GM21515 (cell line): ENCODE data around the gene CRLF3.
"Not testable (repeated sequence)": the region's sequence is repeated elsewhere in the genome, so short reads cannot be mapped to it uniquely, and the experiment has no call there.

Experiments
- ATAC-seq: cut with Tn5 transposase; IDR thresholded peaks from one replicate; pipeline ENCODE4 v1.9.1; 2021; ENCODE audit not compliant: unreplicated experiment

Gene CRLF3, protein sequence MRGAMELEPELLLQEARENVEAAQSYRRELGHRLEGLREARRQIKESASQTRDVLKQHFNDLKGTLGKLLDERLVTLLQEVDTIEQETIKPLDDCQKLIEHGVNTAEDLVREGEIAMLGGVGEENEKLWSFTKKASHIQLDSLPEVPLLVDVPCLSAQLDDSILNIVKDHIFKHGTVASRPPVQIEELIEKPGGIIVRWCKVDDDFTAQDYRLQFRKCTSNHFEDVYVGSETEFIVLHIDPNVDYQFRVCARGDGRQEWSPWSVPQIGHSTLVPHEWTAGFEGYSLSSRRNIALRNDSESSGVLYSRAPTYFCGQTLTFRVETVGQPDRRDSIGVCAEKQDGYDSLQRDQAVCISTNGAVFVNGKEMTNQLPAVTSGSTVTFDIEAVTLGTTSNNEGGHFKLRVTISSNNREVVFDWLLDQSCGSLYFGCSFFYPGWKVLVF

DNA sequence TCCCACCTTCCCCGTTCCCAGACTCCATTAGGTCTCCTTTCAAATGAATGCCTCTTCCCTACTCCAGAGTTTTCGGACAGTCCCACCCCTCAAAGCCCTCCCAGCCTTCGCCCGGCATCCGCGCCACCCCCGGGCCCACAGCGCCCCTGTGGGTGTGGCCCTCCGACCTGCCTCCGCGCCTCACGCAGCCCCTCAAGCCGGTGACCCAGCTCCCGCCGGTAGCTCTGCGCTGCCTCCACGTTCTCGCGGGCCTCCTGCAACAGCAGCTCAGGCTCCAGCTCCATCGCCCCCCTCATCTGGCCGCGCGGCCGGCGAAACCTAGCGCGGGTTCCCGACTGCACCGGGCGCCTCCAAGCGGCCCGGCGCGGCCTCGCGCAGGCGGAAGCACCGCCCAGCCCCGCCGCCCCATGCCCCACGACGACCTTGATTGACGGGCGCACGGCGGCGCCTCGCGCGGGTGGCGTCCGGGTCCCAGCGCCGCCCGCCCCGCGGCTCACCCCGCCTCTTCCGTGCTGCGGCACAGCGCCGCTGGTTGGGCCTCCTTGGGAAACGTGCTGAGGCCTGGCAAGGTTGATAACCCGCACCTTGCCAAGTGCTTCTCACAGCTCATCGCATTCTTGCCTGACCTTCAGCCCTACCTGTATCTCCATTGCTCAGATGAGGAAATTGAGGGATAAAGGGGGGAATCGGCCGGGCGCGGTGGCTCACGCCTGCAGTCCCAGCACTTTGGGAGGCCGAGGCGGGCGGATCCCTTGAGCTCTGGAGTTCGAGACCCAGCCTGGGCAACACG lies at the start of gene CRLF3:
Gene CRLF3, minus strand, starts transcription at position 337 of the 790 bp plus-strand sequence. Its CDS starts 41 bp downstream, at position 296.
- ATAC-seq: peak; percentile 77

DNA sequence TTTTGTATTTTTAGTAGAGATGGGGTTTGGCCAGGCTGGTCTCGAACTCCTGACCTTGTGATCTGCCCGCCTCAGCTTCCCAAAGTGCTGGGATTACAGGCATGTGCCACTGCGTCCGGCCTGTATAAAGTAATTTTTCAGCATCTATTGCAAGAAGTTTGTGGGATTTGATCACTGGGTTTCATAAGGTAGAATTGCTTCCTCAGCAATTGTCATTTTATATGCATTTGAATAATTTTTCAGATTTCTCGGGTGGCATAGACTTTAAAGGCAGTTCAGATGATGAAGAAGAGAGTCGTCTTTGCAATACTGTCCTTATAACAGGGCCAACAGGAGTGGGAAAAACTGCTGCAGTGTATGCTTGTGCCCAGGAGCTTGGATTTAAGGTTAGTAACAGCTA lies 44.5 kb upstream of the CRLF3 start:
- ATAC-seq: no peak

DNA sequence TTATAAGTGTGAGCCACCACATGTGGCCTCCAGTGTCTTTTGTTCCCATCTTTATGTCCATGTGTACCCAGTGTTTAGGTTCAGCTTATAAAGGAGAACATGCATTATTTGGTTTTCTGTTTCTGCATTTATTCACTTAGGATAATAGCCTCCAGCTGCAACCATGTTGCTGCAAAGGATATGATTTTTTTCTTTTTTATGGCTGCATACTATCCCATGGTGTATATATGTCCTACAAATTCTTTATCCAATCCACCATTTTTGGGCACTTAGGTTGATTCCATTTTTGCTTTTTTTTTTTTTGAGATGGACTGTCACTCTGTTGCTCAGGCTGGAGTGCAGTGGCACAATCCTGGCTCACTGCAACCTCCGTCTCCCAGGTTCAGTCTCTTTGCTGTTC lies 40.1 kb upstream of the CRLF3 start:
- ATAC-seq: no peak

DNA sequence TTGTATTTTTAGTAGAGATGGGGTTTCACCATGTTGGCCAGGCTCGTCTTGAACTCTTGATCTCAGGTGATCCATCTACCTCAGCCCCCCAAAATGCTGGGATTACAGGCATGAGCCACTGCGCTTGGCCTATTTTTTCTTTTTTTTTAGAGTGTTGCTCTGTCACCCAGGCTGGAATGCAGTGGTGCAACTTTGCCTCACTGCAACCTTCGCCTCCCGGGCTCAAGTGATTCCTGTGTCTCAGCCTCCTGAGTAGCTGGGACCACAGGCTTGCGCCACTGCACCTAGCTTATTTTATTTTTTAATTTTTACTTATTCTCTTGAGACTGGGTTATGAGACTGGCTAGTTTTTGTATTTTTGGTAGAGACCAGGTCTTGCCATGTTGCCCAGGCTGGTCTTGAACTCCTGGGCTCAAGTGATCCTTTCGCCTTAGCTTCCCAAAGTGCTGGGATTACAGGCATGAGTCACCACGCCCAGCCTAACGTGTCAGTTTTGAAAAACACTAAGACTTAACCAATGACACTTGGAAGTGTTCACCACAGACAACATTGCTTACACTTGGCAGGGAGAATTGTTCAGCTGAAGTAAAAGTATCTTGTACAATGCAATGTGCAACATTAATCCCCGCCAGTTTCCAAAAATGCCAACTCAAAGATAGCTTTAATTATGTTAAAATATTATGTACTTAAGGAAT lies 34.2 kb upstream of the CRLF3 start:
- no peak for ATAC-seq

DNA sequence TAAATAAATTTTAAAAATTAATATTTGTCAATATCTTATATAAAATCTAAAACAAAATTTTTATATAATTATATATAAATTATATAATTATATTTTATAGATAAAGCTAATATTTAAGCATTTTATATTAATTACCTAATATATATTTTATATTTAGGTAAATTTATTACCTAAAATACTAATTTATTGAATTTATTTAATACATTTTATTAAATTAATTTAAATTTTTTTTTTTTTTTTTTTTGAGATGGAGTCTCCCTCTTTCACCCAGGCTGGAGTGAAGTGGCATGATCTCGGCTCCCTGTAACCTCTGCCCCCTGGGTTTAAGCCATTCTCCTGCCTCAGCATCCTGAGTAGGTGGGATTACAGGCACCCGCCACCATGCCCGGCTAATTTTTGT lies 29.7 kb upstream of the CRLF3 start:
- no peak for ATAC-seq

DNA sequence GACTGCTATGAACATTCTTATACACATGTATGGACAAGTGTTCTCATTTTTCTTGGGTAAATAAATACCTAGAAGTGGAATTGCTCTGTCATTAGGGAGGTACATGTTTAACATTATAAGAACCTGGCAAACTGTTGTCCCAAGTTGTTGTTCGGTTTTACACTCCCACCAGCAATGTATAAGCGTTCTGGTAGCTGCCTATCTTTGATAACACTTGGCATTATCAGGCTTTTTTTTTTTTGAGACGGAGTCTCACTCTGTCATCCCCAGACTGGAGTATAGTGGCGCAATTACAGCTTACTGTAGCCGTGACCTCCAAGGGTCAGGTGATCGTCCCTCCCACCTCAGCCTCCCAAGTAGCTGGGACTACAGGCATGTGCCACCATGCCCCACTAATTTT lies 23.5 kb upstream of the CRLF3 start:
- ATAC-seq: no peak

DNA sequence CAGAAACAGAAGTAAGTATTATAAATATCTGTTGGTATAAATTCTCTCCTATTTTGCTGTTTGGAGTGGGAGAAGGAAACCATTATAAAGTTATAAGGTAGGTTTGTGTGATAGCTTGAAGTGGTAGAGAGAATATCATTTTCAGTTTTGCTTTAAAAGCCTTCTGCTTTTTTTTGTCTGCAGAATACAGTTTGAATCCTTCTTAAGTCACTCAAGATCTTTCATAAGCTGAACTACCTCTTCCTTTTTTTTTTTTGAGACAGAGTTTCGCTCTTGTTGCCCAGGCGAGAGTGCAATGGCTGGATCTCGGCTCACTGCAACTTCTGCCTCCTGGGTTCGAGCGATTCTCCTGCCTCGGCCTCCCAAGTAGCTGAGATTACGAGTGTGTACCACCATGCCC lies 16.3 kb upstream of the CRLF3 start:
- ATAC-seq: no peak

DNA sequence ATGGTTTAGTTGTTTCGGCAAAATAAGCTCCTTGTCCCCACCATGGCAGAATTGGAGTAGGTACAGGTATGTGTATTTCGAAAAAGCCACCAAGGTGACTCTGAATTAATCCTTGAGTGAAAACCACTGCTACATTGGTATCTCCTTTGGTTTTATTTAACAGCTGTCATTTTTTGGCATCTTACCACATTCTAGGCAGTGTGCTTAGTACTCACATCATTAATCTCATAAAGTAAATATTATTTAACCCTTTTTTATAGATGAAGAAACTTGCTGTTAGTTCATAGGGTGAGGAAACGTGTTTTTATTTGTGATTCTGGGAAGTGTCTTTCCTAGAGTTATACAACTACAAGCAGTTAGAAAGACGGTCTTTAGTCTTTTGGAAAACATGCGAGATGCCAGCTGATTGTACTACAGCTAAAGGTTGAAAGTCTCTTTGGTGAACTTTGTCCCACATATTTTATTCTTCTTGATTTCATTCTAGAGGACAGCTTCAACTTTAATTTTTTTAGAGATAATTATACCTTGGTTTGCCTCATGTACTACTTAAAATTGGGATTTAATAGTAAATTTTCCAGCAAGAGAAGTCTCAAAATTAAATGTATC lies 13.8 kb upstream of the CRLF3 start:
- no peak for ATAC-seq

DNA sequence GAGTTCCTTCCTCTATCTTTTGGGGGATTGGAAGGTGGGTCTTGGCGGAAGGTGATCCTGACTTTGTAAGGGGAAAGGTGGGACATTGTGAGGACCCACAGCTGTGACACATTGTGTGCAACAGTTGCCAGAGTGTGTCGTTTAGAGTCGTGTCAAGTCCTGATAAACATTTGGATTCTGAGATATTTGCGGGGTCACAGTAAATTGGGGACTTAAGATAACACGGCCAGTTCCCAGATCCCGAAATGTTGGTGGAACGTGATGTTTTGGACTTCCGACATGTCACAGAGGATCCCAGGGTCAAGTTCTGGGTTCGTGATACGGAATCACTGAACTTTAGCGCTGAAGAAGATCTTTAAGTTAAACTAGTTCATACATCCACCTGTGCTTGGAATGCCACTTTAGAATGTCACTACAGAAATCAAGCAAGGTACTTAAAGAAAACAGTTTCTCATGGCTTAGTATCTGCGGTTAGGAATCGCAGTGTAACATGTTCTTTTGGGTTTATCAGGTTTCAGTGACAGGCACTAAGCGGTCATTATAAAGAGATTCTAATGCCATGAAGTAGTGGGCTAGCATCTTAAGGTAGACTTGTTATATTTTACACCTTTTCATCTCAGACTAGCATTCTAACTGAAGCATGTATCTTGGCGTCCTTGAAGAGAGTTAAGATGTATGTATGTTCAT lies 8.1 kb upstream of the CRLF3 start:
- ATAC-seq: peak; percentile 12

DNA sequence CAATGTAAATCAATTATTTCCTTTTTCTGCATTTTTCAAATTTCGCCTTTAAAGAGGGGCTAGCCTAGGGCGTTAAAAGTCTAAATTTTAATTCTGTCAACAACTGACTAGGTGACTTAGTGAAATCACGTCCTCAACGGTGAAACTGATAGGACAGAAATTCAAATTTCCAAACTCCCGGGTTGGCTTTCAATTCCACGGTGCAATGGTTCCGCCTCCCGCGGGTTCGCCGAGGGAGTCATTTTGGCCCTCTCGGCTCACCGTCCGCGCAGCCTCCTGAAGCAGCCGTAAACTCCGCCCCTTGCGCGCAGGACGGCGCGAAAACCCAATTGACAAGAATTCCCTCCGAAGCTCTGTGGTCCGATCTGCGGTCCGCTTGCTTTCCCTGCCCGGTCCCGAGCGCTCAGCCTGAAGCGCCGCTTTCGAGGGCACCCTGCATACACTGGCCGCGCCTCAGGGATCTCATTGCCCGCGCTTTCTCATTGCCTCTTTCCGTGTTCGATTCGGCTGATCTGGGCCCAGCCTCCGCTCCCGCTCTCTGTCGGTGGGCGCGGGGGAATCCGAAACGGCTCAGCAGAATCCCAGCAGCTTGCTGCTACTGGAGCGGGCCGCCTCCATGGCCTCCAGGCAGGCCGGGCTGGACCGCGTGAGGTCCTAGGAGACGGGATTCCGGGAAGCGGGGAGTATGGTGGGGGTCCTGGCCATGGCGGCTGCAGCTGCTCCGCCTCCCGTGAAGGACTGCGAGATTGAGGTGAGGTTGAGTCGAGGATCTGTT lies 7.4 kb upstream of the CRLF3 start, which contains the start of gene ATAD5:
Gene ATAD5, plus strand, starts transcription at position 304 of the 775 bp plus-strand sequence. Its CDS starts 382 bp downstream, at position 686.
- peak; percentile 62 for ATAC-seq

DNA sequence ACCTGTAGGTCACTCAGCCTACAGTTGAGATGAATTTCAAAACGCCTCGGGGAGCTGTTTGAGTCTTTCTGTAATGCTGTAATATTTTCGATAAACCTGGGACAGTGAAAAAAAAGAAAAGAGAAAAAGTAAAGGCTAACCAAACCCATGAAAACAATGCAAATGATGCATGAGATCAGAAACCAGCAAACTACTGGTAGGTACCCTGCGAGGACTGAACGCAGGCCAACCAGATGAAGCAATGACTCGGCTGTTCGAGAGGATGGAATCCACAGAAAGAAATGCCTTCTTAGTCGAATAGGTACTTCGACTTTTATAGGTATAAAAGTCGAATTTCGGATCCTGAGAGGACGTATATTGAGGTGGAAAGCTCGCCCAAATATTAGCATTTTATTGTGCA lies 6.8 kb upstream of the CRLF3 start:
- ATAC-seq: no peak

DNA sequence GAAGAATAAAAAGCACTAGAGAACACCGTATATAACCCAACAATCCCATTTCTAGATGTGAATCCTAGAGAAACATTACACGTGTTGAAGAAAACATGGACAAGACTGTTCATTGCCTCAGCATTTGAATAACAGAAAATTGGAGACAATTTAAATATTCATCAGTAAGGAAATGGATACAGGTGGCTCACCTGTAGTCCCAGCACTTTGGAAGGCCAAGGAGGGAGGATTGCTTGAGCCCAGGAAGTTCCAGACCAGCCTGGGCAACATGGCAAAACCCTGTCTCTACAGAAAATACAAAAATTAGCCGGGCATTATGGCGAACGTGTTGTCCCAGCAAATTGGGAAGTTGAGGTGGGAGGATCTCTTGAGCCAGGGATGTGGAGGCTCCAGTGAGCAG lies 4.5 kb upstream of the CRLF3 start:
- no peak for ATAC-seq

DNA sequence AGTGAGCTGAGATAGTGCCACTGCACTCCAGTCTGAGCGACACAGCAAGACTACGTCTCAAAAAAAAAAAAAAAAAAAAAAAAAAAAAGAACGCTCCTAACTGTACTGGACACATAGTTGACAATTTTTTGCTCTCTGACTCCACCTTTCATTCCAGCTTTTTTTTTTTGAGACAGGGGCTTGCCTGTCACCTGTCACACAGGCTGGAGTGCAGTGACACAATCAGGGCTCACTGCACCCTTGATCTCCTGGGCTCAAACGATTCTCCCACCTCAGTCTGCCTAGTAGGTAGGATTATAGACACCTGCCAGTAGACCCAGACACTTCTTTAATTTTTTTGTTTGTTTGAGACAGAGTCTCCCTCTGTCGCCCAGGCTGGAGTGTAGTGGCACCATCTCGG lies 2.6 kb upstream of the CRLF3 start:
- no peak for ATAC-seq

DNA sequence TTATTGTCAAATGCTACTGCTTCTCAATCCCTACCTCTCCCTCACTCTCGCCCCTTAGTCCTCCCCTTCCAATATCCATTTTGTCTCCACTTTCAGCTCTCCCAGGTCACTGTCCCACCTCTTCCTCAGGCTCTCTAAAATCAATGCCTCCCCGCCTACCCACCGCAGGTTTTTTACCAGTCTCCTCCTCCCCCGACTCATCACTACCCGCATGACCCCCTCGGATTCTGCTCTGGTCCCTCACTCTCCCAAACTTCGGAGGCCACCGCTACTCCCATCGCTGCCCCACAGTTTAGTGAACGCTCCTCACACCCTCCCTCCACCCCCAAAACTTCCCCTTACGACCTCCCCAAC lies 513 bp downstream of the CRLF3 start:
- ATAC-seq: no peak

DNA sequence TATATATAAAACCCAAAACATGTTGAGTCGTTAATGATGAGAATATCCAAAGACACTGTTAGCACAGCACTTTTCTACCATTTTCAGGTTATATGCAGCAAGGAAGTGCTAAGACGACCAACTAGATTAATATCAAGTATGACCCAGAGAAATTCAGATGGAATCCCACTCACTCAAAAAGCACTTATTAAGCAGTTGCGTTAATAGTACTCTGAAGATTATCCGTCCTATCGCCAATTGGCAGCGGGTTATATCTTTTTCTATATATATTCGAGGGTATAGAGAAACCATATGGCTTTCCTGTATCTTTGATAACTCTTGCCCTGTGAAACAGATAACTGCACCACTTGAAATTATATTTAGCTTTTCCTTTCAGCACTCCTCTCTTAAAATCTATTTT lies 1.1 kb downstream of the CRLF3 start:
- no peak for ATAC-seq

DNA sequence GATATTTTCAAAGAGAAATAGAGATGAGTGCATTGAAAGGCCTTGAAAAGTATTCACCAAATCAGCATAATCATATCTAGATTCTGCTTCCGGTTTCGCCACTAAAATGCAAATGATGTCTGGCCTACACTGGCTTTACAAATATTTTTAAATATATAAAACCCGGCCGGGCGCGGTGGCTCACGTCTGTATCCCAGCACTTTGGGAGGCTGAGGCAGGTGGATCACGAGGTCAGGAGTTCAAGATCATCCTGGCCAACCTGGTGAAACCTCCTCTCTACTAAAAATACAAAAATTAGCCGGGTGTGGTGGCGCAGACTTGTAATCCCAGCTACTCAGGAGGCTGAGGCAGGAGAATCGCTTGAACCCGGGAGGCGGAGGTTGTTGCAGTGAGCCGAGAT lies 1.6 kb downstream of the CRLF3 start:
- not testable (repeated sequence) for ATAC-seq

DNA sequence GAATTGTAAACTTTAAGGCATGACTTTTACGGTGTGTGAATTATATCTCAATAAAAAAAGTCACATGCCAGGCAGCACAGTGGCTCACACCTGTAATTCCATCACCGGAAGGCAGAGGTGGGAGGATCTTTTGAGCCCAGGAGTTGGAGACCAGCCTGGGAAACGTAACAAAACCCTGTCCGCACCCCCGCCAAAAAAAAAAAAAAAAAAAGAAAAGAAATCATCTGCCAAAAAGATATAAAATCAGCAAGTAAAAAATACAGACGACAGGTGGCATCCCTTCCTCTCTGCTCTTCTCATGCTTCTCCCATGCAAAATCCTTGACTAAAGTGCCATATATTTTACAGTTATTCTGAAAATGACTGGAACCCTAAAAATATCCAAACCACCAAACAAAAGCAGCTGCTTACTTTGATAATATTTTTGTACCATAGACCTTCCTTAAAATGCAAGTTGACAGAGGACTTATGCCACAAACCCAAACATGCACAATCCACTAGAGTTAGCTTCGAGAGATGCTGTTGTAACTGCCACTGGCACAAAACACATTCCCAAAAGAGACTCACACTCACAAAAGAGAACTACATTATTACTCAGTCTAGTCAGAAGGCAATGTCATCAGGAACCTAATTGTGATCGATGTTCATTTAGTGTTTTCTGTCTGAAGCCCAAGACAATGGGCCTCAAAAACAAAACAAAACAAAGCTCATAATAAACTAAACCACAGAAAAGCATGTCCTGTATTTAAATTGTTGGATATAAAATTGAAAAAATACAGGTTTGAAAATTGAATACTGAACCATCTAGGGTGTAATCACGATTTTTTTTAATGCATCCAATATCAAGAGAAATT lies 2.4 kb downstream of the CRLF3 start:
- ATAC-seq: no peak

DNA sequence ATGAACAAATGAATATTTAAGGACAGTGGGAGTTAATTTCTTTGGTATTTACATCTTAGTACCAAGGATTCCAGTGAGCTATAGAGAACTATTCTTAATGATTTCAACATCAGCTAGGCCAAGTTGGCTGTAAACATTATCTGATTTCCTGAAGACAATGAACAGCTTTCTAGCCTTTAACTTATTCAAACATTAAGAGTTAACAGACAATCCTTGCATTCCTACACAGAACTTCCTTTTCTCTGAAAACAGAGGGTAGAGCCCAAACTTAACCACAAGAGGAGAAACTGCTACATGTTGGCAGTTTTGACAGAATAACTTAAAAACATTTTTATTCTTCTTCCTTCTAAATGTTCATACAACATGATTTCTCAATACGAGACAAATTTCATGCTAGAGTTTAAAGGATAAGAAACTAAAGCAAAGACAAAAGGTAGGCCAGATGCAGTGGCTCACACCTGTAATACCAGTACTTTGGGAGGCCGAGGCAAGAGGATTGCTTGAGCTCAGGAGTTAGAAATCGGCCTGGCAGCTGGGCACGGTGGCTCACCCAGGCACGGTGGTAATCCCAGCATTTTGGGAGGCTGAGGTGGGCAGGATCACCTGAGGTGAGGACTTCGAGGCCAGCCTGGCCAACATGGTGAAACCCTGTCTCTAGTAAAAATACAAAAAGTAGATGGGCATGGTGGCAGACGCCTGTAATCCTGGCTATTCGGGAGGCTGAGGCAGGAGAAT lies 4.4 kb downstream of the CRLF3 start:
- no peak for ATAC-seq
